C4-2B (cell line): ENCODE measurements around the gene WNT5A.

Experiments
- CTCF ChIP-seq: fragments of 450-650 bp; conservative IDR thresholded peaks from 2 replicates; pipeline ENCODE4 v1.5.1; 2017; ENCODE audit warnings: mild to moderate bottlenecking
- ZFX ChIP-seq: fragments of 450-650 bp; IDR thresholded peaks from 2 replicates; pipeline ENCODE4 v1.6.1; 2017

DNA sequence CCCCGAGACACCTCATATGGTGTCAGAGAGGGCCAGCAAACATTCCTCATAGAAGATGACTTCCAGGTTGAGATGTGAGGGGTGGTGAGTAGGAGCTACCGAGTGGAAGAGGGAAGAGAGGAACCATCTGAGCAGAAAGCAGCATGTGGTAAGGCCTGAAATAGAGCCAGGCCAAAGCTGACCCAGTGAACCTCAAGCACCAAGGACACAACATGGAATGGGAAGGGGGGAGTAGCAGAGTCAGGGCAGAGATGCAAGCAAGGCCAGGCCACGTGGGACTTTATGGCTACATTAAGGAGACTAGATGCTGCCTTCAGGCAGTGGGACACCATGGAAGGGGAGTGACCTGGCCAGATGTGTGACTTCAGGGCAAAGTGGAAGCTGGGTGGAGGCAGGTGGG is 38.3 kb upstream of the WNT5A start:
- TF ChIP-seq CTCF (no peak), ZFX (no peak)
